ENCODE results near the gene ABCC8. TPM values are rescaled to one million over a fixed set of nuclear protein-coding genes. Genes with fewer than 3 reads are reported as not detected.

The ABCC8 gene
- total RNA-seq, 1 donor = not detected

GRCh38 chr11:17488563-17488962 is 11.9 kb upstream of the ABCC8 start:
- Histone ChIP-seq H3K4me3 (ENCODE audit: insufficient read depth, low read length) (no peak overlapping the region), H4K20me1 (ENCODE audit: insufficient read depth, low read length) (no peaks in the 10 kb centered on the region), H3K79me2 (ENCODE audit: insufficient read depth, low read length) (no peaks in the 10 kb centered on the region), H3K9me3 (ENCODE audit: low read depth, low read length) (no peaks in the 10 kb centered on the region), H3K27me3 (ENCODE audit: insufficient read depth, low read length) (peaks cover 14% of the 10 kb centered on the region), H3K36me3 (ENCODE audit: insufficient read depth, low read length) (no peaks in the 10 kb centered on the region), H3K4me1 (ENCODE audit: insufficient read depth, low read length) (no peaks in the 10 kb centered on the region), H3K27ac (ENCODE audit: low read depth, low read length) (no peak overlapping the region), H2AFZ (ENCODE audit: low read length) (no peak overlapping the region), H3K4me2 (ENCODE audit: insufficient read depth, low read length) (no peak overlapping the region)
- TF ChIP-seq CTCF (IDR thresholded peaks at IDR 0.05; ENCODE audit: extremely low read depth, low read depth, low read length) = no peak
- no peak for DNase-seq (ENCODE audit: insufficient read length, low spot score, missing footprints)

DNA sequence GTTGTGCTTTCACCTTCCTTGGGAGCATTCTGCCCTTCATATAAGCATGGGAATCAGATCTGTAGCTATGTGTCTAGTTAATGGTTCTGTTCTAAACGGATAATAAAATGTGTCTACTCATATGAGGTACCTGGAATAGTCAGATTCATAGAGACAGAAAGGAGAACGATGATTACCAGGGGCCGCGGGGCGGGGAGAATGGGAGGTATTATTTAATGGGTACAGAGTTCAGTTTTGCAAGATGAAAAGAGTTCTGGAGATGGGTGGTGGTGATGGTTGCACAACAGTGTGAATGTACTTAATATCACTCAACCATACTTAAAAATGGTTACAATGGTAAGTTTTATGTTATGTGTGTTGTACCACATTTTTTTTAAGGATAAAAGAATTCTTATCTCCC is 10.0 kb upstream of the ABCC8 start:
- DNase-seq (ENCODE audit: insufficient read length, low spot score, missing footprints) = no peak
- Histone ChIP-seq H3K4me3 (ENCODE audit: insufficient read depth, low read length) (no peak overlapping the region), H3K27ac (ENCODE audit: low read depth, low read length) (no peak overlapping the region), H2AFZ (ENCODE audit: low read length) (no peak overlapping the region), H3K27me3 (ENCODE audit: insufficient read depth, low read length) (peaks cover 14% of the 10 kb centered on the region), H3K9me3 (ENCODE audit: low read depth, low read length) (no peaks in the 10 kb centered on the region), H3K4me1 (ENCODE audit: insufficient read depth, low read length) (no peaks in the 10 kb centered on the region), H3K79me2 (ENCODE audit: insufficient read depth, low read length) (no peaks in the 10 kb centered on the region), H4K20me1 (ENCODE audit: insufficient read depth, low read length) (no peaks in the 10 kb centered on the region), H3K36me3 (ENCODE audit: insufficient read depth, low read length) (no peaks in the 10 kb centered on the region), H3K4me2 (ENCODE audit: insufficient read depth, low read length) (no peak overlapping the region)
- TF ChIP-seq CTCF (IDR thresholded peaks at IDR 0.05; ENCODE audit: extremely low read depth, low read depth, low read length) = no peak

DNA sequence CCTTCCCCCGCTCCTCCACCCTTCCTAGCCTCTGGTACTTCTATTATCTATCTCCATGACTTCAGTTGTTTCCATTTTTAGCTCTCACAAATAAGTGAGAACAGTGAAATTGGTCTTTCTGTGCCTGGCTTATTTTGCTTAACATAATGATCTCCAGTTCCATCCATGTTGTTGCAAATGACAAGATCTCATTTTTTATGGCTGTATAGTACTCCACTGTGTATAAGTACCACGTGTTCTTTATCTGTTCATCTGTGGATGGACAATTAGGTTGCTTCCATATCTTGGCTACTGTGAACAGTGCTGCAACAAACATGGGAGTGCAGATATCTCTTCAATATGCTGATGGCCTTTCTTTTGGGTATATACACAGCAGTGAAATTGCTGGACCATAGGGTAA is 6.9 kb upstream of the ABCC8 start:
- no peaks in the 10 kb centered on the region for H3K79me2 ChIP-seq (ENCODE audit: insufficient read depth, low read length)
- no peak overlapping the region for H3K4me2 ChIP-seq (ENCODE audit: insufficient read depth, low read length)
- no peaks in the 10 kb centered on the region for H3K9me3 ChIP-seq (ENCODE audit: low read depth, low read length)
- no peak overlapping the region for H3K4me3 ChIP-seq (ENCODE audit: insufficient read depth, low read length)
- H3K27me3 ChIP-seq (ENCODE audit: insufficient read depth, low read length) = peaks cover 13% of the 10 kb centered on the region
- H3K27ac ChIP-seq (ENCODE audit: low read depth, low read length) = no peak overlapping the region
- DNase-seq (ENCODE audit: insufficient read length, low spot score, missing footprints) = no peak
- no peak for TF ChIP-seq CTCF (IDR thresholded peaks at IDR 0.05; ENCODE audit: extremely low read depth, low read depth, low read length)
- no peaks in the 10 kb centered on the region for H4K20me1 ChIP-seq (ENCODE audit: insufficient read depth, low read length)
- no peaks in the 10 kb centered on the region for H3K4me1 ChIP-seq (ENCODE audit: insufficient read depth, low read length)
- H3K36me3 ChIP-seq (ENCODE audit: insufficient read depth, low read length) = no peaks in the 10 kb centered on the region
- H2AFZ ChIP-seq (ENCODE audit: low read length) = no peak overlapping the region

DNA sequence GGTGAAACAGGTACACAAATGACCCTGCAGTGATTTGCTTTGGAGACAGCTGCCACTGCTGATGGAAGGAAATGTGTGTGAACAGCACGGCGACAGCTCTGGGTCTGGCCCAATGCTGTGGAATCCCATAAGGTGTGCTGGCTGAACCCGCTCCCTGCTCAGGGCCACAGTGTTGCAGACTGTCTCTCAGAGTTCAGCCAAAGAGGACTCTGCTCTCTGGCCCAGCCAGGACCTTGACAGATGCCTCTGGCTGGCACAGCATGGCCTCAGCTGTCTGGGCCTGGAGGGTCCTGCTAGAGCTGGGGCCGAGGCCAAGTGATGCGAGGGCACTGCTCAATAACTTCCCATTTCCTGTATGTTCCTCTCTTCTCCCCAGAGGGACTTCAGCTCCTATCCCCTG is 5.3 kb upstream of the ABCC8 start:
- no peak overlapping the region for H3K4me3 ChIP-seq (ENCODE audit: insufficient read depth, low read length)
- H3K27ac ChIP-seq (ENCODE audit: low read depth, low read length) = no peak overlapping the region
- H4K20me1 ChIP-seq (ENCODE audit: insufficient read depth, low read length) = no peaks in the 10 kb centered on the region
- no peak for TF ChIP-seq CTCF (IDR thresholded peaks at IDR 0.05; ENCODE audit: extremely low read depth, low read depth, low read length)
- H3K9me3 ChIP-seq (ENCODE audit: low read depth, low read length) = no peaks in the 10 kb centered on the region
- no peak overlapping the region for H3K4me2 ChIP-seq (ENCODE audit: insufficient read depth, low read length)
- no peaks in the 10 kb centered on the region for H3K4me1 ChIP-seq (ENCODE audit: insufficient read depth, low read length)
- H3K36me3 ChIP-seq (ENCODE audit: insufficient read depth, low read length) = no peaks in the 10 kb centered on the region
- H3K79me2 ChIP-seq (ENCODE audit: insufficient read depth, low read length) = no peaks in the 10 kb centered on the region
- peaks cover 21% of the 10 kb centered on the region for H3K27me3 ChIP-seq (ENCODE audit: insufficient read depth, low read length)
- DNase-seq (ENCODE audit: insufficient read length, low spot score, missing footprints) = peak; percentile 23
- H2AFZ ChIP-seq (ENCODE audit: low read length) = no peak overlapping the region
